CD4-positive, alpha-beta T cell (primary cell): ENCODE results near the gene KIF5B. TPM values are rescaled to one million over a fixed set of nuclear protein-coding genes. Genes with fewer than 3 reads are reported as not detected.
"Not testable (repeated sequence)": the region's sequence is repeated elsewhere in the genome, so short reads cannot be mapped to it uniquely, and the experiment has no call there.

Experiments used
- ATAC-seq: fragments of 200-7000 bp; cut with Tn5 transposase; one replicate; pipeline ENCODE4 v1.10.0; 2022; ENCODE audit warnings: mild to moderate bottlenecking; ENCODE audit not compliant: poor library complexity
- CTCF ChIA-PET: fragments of 350-600 bp; sonication (Branson Sonifier 250); formaldehyde crosslinking; loops from one replicate; lab custom pipeline; 2021; ENCODE audit warnings: antibody characterized with exemption, inconsistent platforms; lab: Charles Lee
- POLR2A ChIA-PET: fragments of 350-600 bp; sonication (Branson Sonifier 250); formaldehyde crosslinking; loops from one replicate; lab custom pipeline; 2021; ENCODE audit warnings: antibody characterized with exemption, inconsistent platforms; lab: Charles Lee
- DNase-seq, 14 experiments: peaks; one replicate each; pipeline ENCODE4 v3.0.0-alpha.2; 2013 to 2020; ENCODE audit warnings: mixed read lengths in 2 of 14
- H3K27ac ChIP-seq, 2 donors: one replicate each; pipeline versions ENCODE4 v1.5.1 to v1.7.0; 2013; ENCODE audit warnings: low read length in 2 of 2, low read depth in 1 of 2, mild to moderate bottlenecking in 1 of 2
- H3K27me3 ChIP-seq, 2 experiments: 1 replicate in 1 of 2; 2 replicates in 1 of 2; pipeline versions ENCODE4 v1.6.1 to v1.7.0; 2013; ENCODE audit warnings: low read length in 2 of 2, control low read depth in 1 of 2, mild to moderate bottlenecking in 1 of 2, moderate library complexity in 1 of 2; ENCODE audit not compliant: insufficient read depth in 2 of 2, control insufficient read depth in 1 of 2
- H3K36me3 ChIP-seq: one replicate; pipeline ENCODE4 v1.6.1; 2013; ENCODE audit warnings: low read length, control low read depth; ENCODE audit not compliant: insufficient read depth
- H3K4me1 ChIP-seq: one replicate; pipeline ENCODE4 v1.6.1; 2013; ENCODE audit warnings: low read length, control low read depth; ENCODE audit not compliant: insufficient read depth
- H3K4me3 ChIP-seq: one replicate; pipeline ENCODE4 v1.5.1; 2013; ENCODE audit warnings: mild to moderate bottlenecking, low read length, moderate library complexity
- H3K9me3 ChIP-seq, 2 experiments: 1 replicate in 1 of 2; 2 replicates in 1 of 2; pipeline versions ENCODE4 v1.6.1 to v1.7.0; 2013; ENCODE audit warnings: low read length in 2 of 2, mild to moderate bottlenecking in 2 of 2, control low read depth in 1 of 2, moderate library complexity in 1 of 2; ENCODE audit not compliant: control insufficient read depth in 1 of 2, insufficient read depth in 1 of 2
- H3K27ac Mint-ChIP-seq: one replicate; pipeline ENCODE4 v1.8.0; 2020; ENCODE audit warnings: mixed read lengths
- H3K27me3 Mint-ChIP-seq: one replicate; pipeline ENCODE4 v1.8.0; 2021; ENCODE audit warnings: mixed read lengths
- H3K36me3 Mint-ChIP-seq: one replicate; pipeline ENCODE4 v1.8.0; 2021; ENCODE audit warnings: low read depth, mixed read lengths
- H3K4me1 Mint-ChIP-seq: one replicate; pipeline ENCODE4 v1.8.0; 2021; ENCODE audit warnings: low read depth, mixed read lengths
- H3K4me3 Mint-ChIP-seq: one replicate; pipeline ENCODE4 v1.8.0; 2020; ENCODE audit warnings: mild to moderate bottlenecking, mixed read lengths
- H3K9me3 Mint-ChIP-seq: one replicate; pipeline ENCODE4 v1.8.0; 2020; ENCODE audit warnings: mixed read lengths
- intact Hi-C, 2 experiments: fragments of 100-400 bp; cut with DNase I in 1 of 2; cut with micrococcal nuclease in 1 of 2; formaldehyde crosslinking; loops; one replicate each; pipeline versions ENCODE4 v1.15.1 to v1.9.0; 2023 to 2025; cut with DNase I, micrococcal nuclease
- total RNA-seq, 174 experiments: library from RNA in 2 of 174; stranded (reverse) in 2 of 174; gene quantifications; one replicate each; pipeline ENCODE4 v1.2.3 and lab custom pipeline; 2021 to 2026
- TF ChIP-seq, protein P1 (sequence below): fragments of 200-600 bp; IDR thresholded peaks from one replicate; pipeline ENCODE4 v1.8.0; 2022; ENCODE audit warnings: antibody characterized with exemption, mild to moderate bottlenecking

KIF5B gene
- total RNA-seq, 2 experiments from 2014 or later, result 58.3 to 59.0 TPM

DNA sequence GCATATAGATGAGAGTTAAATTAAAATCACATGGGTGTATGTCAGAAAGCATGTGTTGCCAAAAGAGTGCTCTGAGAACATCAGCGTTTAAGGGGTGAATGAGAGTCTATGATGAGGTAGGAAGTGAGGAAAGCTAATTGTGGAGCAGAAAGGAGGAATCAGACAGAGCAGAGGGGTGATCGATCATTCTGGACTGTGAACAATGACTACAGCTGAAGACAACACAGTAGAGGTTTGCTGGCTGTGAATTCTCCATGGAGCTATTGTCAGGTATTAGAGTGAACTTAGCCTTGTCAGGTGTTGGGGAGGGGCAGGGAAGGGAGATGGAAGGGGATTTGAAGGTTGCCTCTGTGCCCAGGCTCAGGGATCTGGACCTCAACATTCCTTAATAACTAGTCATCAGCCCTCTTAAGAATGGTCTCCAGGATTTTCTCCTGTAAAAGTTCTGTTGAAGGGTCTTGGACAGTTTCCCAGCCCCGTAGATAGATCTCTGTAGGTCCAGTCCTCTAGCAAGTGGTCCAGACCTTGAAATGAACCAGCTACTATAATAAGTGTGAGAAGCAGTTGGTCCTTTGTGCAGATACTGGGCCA lies 57.1 kb downstream of the KIF5B start:
- H3K4me3 Mint-ChIP-seq, result no peak overlapping the region
- intact Hi-C loops, result no loop called here
- H3K4me1 ChIP-seq, result no peaks in the 10 kb centered on the region
- TF ChIP-seq, protein P1, sequence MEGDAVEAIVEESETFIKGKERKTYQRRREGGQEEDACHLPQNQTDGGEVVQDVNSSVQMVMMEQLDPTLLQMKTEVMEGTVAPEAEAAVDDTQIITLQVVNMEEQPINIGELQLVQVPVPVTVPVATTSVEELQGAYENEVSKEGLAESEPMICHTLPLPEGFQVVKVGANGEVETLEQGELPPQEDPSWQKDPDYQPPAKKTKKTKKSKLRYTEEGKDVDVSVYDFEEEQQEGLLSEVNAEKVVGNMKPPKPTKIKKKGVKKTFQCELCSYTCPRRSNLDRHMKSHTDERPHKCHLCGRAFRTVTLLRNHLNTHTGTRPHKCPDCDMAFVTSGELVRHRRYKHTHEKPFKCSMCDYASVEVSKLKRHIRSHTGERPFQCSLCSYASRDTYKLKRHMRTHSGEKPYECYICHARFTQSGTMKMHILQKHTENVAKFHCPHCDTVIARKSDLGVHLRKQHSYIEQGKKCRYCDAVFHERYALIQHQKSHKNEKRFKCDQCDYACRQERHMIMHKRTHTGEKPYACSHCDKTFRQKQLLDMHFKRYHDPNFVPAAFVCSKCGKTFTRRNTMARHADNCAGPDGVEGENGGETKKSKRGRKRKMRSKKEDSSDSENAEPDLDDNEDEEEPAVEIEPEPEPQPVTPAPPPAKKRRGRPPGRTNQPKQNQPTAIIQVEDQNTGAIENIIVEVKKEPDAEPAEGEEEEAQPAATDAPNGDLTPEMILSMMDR, result no peak
- H3K27ac Mint-ChIP-seq, result no peak overlapping the region
- DNase-seq, result no peak
- no peak overlapping the region for H3K4me3 ChIP-seq
- no peaks in the 10 kb centered on the region for H3K36me3 ChIP-seq
- ATAC-seq, result no peak
- H3K9me3 Mint-ChIP-seq, result no peaks in the 10 kb centered on the region
- CTCF ChIA-PET, result interaction anchor here (1.0 kb wide), 1 partner anchor 14 kb away, joined by 3 read pairs; no protein-coding TSS in a partner anchor
- no peaks in the 10 kb centered on the region for H3K27me3 ChIP-seq
- POLR2A ChIA-PET, result no interaction called here
- H3K27ac ChIP-seq, result no peak overlapping the region
- H3K4me1 Mint-ChIP-seq, result peaks cover 5% of the 10 kb centered on the region
- no peaks in the 10 kb centered on the region for H3K36me3 Mint-ChIP-seq
- H3K9me3 ChIP-seq, result no peaks in the 10 kb centered on the region
- no peaks in the 10 kb centered on the region for H3K27me3 Mint-ChIP-seq

DNA sequence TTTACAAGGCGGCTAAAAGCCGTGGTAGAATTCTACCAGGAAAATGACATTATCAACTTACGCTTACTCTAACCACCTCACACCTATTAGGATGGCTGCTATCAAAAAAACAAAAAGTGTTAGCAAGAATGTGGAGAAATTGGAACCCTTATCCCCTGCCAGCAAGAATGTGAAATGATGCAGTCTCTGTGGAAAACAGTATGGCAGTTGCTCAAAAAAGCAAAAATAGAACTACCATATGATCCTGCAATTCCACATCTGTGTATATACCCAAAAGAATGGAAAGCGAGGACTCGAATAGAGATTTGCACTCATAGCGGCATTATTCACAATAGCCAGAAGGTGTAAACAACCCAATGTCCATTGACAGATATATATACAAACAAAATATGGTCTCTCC lies 61.3 kb downstream of the KIF5B start:
- Histone ChIP-seq H3K4me1 (no peaks in the 10 kb centered on the region), H3K27ac (no peak overlapping the region), H3K27me3 (no peaks in the 10 kb centered on the region), H3K9me3 (no peaks in the 10 kb centered on the region), H3K36me3 (no peaks in the 10 kb centered on the region), H3K4me3 (no peak overlapping the region)
- TF ChIP-seq, protein P1, result no peak
- ATAC-seq (no peak), DNase-seq (no peak)
- Mint-ChIP-seq H3K4me3 (no peak overlapping the region), H3K4me1 (no peaks in the 10 kb centered on the region), H3K9me3 (no peaks in the 10 kb centered on the region), H3K27me3 (no peaks in the 10 kb centered on the region), H3K27ac (no peak overlapping the region), H3K36me3 (no peaks in the 10 kb centered on the region)
- CTCF ChIA-PET, result no interaction called here
- intact Hi-C loops, result no loop called here
- POLR2A ChIA-PET, result no interaction called here

DNA sequence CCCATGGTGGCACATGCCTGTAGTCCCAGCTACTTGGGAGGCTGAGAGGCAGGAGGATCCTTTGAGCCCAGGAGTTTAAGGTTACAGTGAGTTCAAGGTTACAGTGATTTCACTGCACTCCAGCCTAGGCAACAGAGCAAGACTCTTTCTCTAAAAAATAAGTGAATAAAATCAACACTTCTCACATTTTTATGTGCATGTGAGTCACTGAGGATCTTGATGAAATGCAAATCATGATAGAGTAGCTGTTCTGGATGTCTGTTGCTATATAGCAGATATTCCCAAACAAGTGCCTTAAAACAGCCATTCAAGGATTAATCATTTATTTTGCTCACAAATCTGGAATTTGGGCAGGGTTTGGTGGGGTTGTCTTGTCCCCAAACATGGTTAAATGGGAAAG lies 65.3 kb downstream of the KIF5B start:
- H3K4me1 ChIP-seq, result no peaks in the 10 kb centered on the region
- no peak overlapping the region for H3K4me3 ChIP-seq
- Mint-ChIP-seq H3K4me1 (no peaks in the 10 kb centered on the region), H3K27ac (no peak overlapping the region), H3K4me3 (no peak overlapping the region), H3K36me3 (no peaks in the 10 kb centered on the region), H3K27me3 (no peaks in the 10 kb centered on the region), H3K9me3 (no peaks in the 10 kb centered on the region)
- H3K27me3 ChIP-seq, result no peaks in the 10 kb centered on the region
- intact Hi-C loops, result no loop called here
- ATAC-seq (no peak), DNase-seq (no peak)
- POLR2A ChIA-PET, result interaction anchor here (0.6 kb wide), 1 partner anchor 12 kb away, joined by 3 read pairs; no protein-coding TSS in a partner anchor
- CTCF ChIA-PET, result no interaction called here
- H3K27ac ChIP-seq, result no peak overlapping the region
- TF ChIP-seq, protein P1, result no peak
- no peaks in the 10 kb centered on the region for H3K36me3 ChIP-seq
- H3K9me3 ChIP-seq, result no peaks in the 10 kb centered on the region

DNA sequence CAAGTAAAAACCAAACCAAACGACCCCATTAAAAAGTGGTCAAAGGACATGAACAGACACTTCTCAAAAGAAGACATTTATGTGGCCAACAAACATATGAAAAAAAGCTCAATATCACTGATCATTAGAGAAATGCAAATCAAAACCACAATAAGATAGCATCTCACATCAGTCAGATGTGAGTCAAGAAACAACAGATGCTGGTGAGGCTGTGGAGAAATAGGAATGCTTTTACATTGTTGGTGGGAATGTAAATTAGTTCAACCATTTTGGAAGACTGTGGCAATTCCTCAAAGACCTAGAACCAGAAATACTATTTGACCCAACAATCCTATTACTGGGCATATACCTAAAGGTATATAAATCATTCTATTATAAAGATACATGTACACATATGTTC lies 68.4 kb downstream of the KIF5B start:
- H3K4me1 ChIP-seq, H3K27me3 Mint-ChIP-seq, H3K9me3 ChIP-seq, intact Hi-C loops, CTCF ChIA-PET, H3K4me3 ChIP-seq, H3K27ac ChIP-seq, ATAC-seq, H3K4me3 Mint-ChIP-seq, H3K9me3 Mint-ChIP-seq, POLR2A ChIA-PET, H3K36me3 Mint-ChIP-seq, H3K27me3 ChIP-seq, H3K36me3 ChIP-seq, DNase-seq, H3K27ac Mint-ChIP-seq, H3K4me1 Mint-ChIP-seq: not testable (repeated sequence)
